Endothelial cell of umbilical vein (primary cell): Measurements from ENCODE around the gene TPSB2. TPM values are rescaled to one million over a fixed set of nuclear protein-coding genes. Genes with fewer than 3 reads are reported as not detected.
"Not testable (repeated sequence)": the region's sequence is repeated elsewhere in the genome, so short reads cannot be mapped to it uniquely, and the experiment has no call there.

Experiments
- BruUV-seq: library from RNA; stranded (reverse); fragments of 400-500 nt; replicated peaks from 2 replicates; lab custom pipeline; 2021; lab: Mats Ljungman, UMichigan
- CTCF ChIA-PET: fragments of 300-600, 350-600 bp; sonication (Branson Sonifier 250); formaldehyde crosslinking; loops from one replicate; lab custom pipeline; 2021; ENCODE audit warnings: antibody characterized with exemption, inconsistent platforms; lab: Charles Lee
- POLR2A ChIA-PET: fragments of 300-600, 350-600 bp; sonication (Branson Sonifier 250); formaldehyde crosslinking; loops from one replicate; lab custom pipeline; 2021; ENCODE audit warnings: antibody characterized with exemption, inconsistent platforms; lab: Charles Lee
- DNase-seq: peaks from one replicate; pipeline ENCODE4 v3.0.0-alpha.2; 2011; ENCODE audit warnings: low read depth, low spot score
- FAIRE-seq: peaks from 2 replicates; lab custom pipeline; 2011; peaks lifted over from hg19 to GRCh38; lab: Jason Lieb, UNC
- H2AFZ ChIP-seq: 2 replicates; pipeline ENCODE4 v1.6.0; 2012; ENCODE audit warnings: low read depth, low read length, control low read depth, inconsistent platforms
- H3K27ac ChIP-seq: 2 replicates; pipeline ENCODE4 v1.5.1; 2011; ENCODE audit warnings: low read depth, mild to moderate bottlenecking, control low read depth, low read length, moderate library complexity; ENCODE audit not compliant: insufficient read depth
- H3K27me3 ChIP-seq, 2 experiments: 2 replicates each; pipeline versions ENCODE4 v1.6.0 to v1.6.1; 2011; ENCODE audit warnings: low read length in 2 of 2, mixed read lengths in 1 of 2; ENCODE audit not compliant: control insufficient read depth in 2 of 2, insufficient read depth in 2 of 2
- H3K36me3 ChIP-seq, 2 experiments: 2 replicates in 1 of 2; 3 replicates in 1 of 2; pipeline ENCODE4 v1.5.1; 2011; ENCODE audit warnings: low read length in 2 of 2, mild to moderate bottlenecking in 1 of 2, moderate library complexity in 1 of 2; ENCODE audit not compliant: control insufficient read depth in 2 of 2, insufficient read depth in 2 of 2; ENCODE audit errors: extremely low read depth in 1 of 2
- H3K4me1 ChIP-seq: 3 replicates; pipeline ENCODE4 v1.5.1; 2011; ENCODE audit warnings: mild to moderate bottlenecking, low read length; ENCODE audit not compliant: control insufficient read depth, insufficient read depth; ENCODE audit errors: extremely low read depth
- H3K4me2 ChIP-seq: 2 replicates; pipeline ENCODE4 v1.6.1; 2011; ENCODE audit warnings: low read length, control low read depth, mixed read lengths; ENCODE audit not compliant: insufficient read depth
- H3K4me3 ChIP-seq, 3 experiments: fragments of 200-600 bp in 1 of 3; sonication (generic), shearing (Covaris generic) in 1 of 3; replicated peaks in 1 of 3; 2 replicates each; pipeline ENCODE4 v1.5.1; 2011 to 2016; ENCODE audit warnings: control low read depth in 3 of 3, low read length in 3 of 3, mild to moderate bottlenecking in 2 of 3, inconsistent platforms in 1 of 3, low read depth in 1 of 3, moderate library complexity in 1 of 3; ENCODE audit not compliant: insufficient read depth in 1 of 3
- H3K79me2 ChIP-seq: 2 replicates; pipeline ENCODE4 v1.6.0; 2012; ENCODE audit warnings: low read length, inconsistent platforms; ENCODE audit not compliant: control insufficient read depth, insufficient read depth
- H3K9ac ChIP-seq: replicated peaks from 2 replicates; pipeline ENCODE3; 2011; ENCODE audit warnings: low read length, control low read depth; ENCODE audit not compliant: insufficient read depth; ENCODE audit errors: extremely low read depth
- H3K9me1 ChIP-seq: replicated peaks from 3 replicates; pipeline ENCODE4 v1.6.0; 2011; ENCODE audit warnings: mild to moderate bottlenecking, low read length; ENCODE audit not compliant: control insufficient read depth, insufficient read depth; ENCODE audit errors: extremely low read depth
- H3K9me3 ChIP-seq: replicated peaks from 2 replicates; pipeline ENCODE4 v1.5.1; 2012; ENCODE audit warnings: low read length, inconsistent platforms; ENCODE audit not compliant: control insufficient read depth, insufficient read depth
- H4K20me1 ChIP-seq: replicated peaks from 2 replicates; pipeline ENCODE3; 2011; ENCODE audit warnings: mild to moderate bottlenecking, low read length; ENCODE audit not compliant: control insufficient read depth, insufficient read depth; ENCODE audit errors: extremely low read depth
- CTCF ChIP-seq, 2 donors: IDR thresholded peaks; 1 replicate in 1 of 2; 2 replicates in 1 of 2; pipeline ENCODE4 v1.5.1; 2011; ENCODE audit warnings: low read length in 2 of 2, mild to moderate bottlenecking in 2 of 2, moderate library complexity in 2 of 2, control low read depth in 1 of 2, inconsistent platforms in 1 of 2, low read depth in 1 of 2; ENCODE audit not compliant: insufficient read depth in 1 of 2; ENCODE audit errors: extremely low read depth in 1 of 2
- EZH2 ChIP-seq: IDR thresholded peaks from 2 replicates; pipeline ENCODE4 v1.6.1; 2012; ENCODE audit warnings: borderline replicate concordance, low read depth, mild to moderate bottlenecking, moderate library complexity, low read length, inconsistent platforms; ENCODE audit not compliant: severe bottlenecking
- FOS ChIP-seq: IDR thresholded peaks from 2 replicates; pipeline ENCODE4 v1.6.1; 2011; ENCODE audit warnings: mild to moderate bottlenecking, low read length, moderate library complexity, borderline replicate concordance; ENCODE audit not compliant: insufficient read depth
- GATA2 ChIP-seq: IDR thresholded peaks from 2 replicates; pipeline ENCODE4 v1.7.0; 2011; ENCODE audit warnings: low read depth, mild to moderate bottlenecking, moderate library complexity, mixed read lengths, low read length; ENCODE audit not compliant: insufficient read length, insufficient read depth
- JUN ChIP-seq: IDR thresholded peaks from 2 replicates; pipeline ENCODE4 v1.6.1; 2011; ENCODE audit warnings: borderline replicate concordance, low read depth; ENCODE audit not compliant: insufficient read length, insufficient read depth
- MAX ChIP-seq: IDR thresholded peaks from 2 replicates; pipeline ENCODE4 v1.6.1; 2011; ENCODE audit not compliant: insufficient read depth, insufficient read length
- MYC ChIP-seq: IDR thresholded peaks from one replicate; pipeline ENCODE4 v1.6.1; 2011; ENCODE audit warnings: mild to moderate bottlenecking, low read depth, low read length
- POLR2A ChIP-seq: IDR thresholded peaks from 2 replicates; pipeline ENCODE4 v1.6.1; 2012; ENCODE audit warnings: low read depth, mild to moderate bottlenecking, control low read depth, low read length
- POLR2AphosphoS5 ChIP-seq: IDR thresholded peaks from 2 replicates; pipeline ENCODE4 v1.6.1; 2012; ENCODE audit warnings: low read depth, mild to moderate bottlenecking, control low read depth, low read length, moderate library complexity; ENCODE audit not compliant: insufficient read depth
- dilution Hi-C: fragments of 300-500 bp; cut with MboI; formaldehyde crosslinking; loops from one replicate; pipeline ENCODE4 v1.15.0; 2019; ENCODE audit warnings: low sequenced_read_pairs; ENCODE audit not compliant: extremely low pct_ligation_motif_present
- intact Hi-C: fragments of 100-400 bp; cut with micrococcal nuclease; formaldehyde crosslinking; loops from one replicate; pipeline ENCODE4 v1.10.0; 2022
- polyA plus RNA-seq, 4 experiments: library from polyadenylated mRNA; depleted of rRNA in 3 of 4; stranded (reverse) in 3 of 4; unstranded in 1 of 4; fragments of >200 nt; gene quantifications; 2 replicates each; pipeline versions ENCODE4 v1.2.1 to v1.2.3, GENCODE V29; 2011 to 2012; ENCODE audit warnings: missing spikeins in 1 of 4
- total RNA-seq: library from RNA; stranded (reverse); gene quantifications from 2 replicates; pipeline ENCODE4 v1.2.3, GENCODE V29; 2021

The TPSB2 gene
- total and polyA plus RNA-seq, 2 donors (not counting 3 experiments of a cell fraction or from before 2014, with no cell fraction given), result not detected

GRCh38 chr16:1244881-1245280 lies 14.9 kb upstream of the TPSB2 start:
- CTCF ChIA-PET, result no interaction called here
- Histone ChIP-seq H3K79me2 (no peaks in the 10 kb centered on the region), H2AFZ (no peak overlapping the region), H3K4me3 (no peak overlapping the region), H4K20me1 (no peaks in the 10 kb centered on the region), H3K9me1 (no peaks in the 10 kb centered on the region), H3K4me1 (no peaks in the 10 kb centered on the region), H3K36me3 (no peaks in the 10 kb centered on the region), H3K9ac (no peak overlapping the region), H3K27ac (no peak overlapping the region), H3K9me3 (no peaks in the 10 kb centered on the region), H3K27me3 (no peaks in the 10 kb centered on the region), H3K4me2 (no peak overlapping the region)
- POLR2A ChIA-PET, result no interaction called here
- dilution Hi-C loops (no loop called here), intact Hi-C loops (no loop called here)
- no TSS peak for BruUV-seq
- DNase-seq (no peak), FAIRE-seq (no peak)
- TF ChIP-seq CTCF (IDR thresholded peaks at IDR 0.05; ENCODE audit: extremely low read depth in 1 of 2, insufficient read depth in 1 of 2, low read depth in 1 of 2, low read length in 2 of 2) (no peak), GATA2 (no peak), MYC (no peak), MAX (no peak), POLR2A (no peak), POLR2AphosphoS5 (no peak), EZH2 (no peak), JUN (no peak), FOS (no peak)

- H3K27ac ChIP-seq, FAIRE-seq, H2AFZ ChIP-seq, H3K4me2 ChIP-seq, H3K4me1 ChIP-seq, H3K79me2 ChIP-seq, dilution Hi-C loops, BruUV-seq, H3K36me3 ChIP-seq, H3K9me1 ChIP-seq, intact Hi-C loops, CTCF ChIA-PET, DNase-seq, H3K4me3 ChIP-seq, POLR2A ChIA-PET, H4K20me1 ChIP-seq, H3K9me3 ChIP-seq, H3K9ac ChIP-seq, H3K27me3 ChIP-seq: not testable (repeated sequence)
Observed at GRCh38 chr16:1243907-1244850, 14.2 kb upstream of the TPSB2 start.
